ENCODE data around the gene ACACB. TPM values are rescaled to one million over a fixed set of nuclear protein-coding genes. Genes with fewer than 3 reads are reported as not detected.

ACACB gene
- total RNA-seq, 1 experiment from 2014 or later: 3.8 TPM

- no peaks in the 10 kb centered on the region for H3K27me3 ChIP-seq (ENCODE audit: control insufficient read depth, insufficient read depth, low read length)
- peaks cover 2% of the 10 kb centered on the region for H3K36me3 ChIP-seq (replicated peaks; ENCODE audit: control insufficient read depth, insufficient read depth, low read length)
- no peak for DNase-seq
- no peak overlapping the region for H3K4me3 ChIP-seq (ENCODE audit: insufficient read depth, low read depth, low read length)
These were observed 124.0 kb downstream of the ACACB start for GRCh38 chr12:109240365-109240764.

- Histone ChIP-seq H3K27me3 (ENCODE audit: control insufficient read depth, insufficient read depth, low read length) (no peaks in the 10 kb centered on the region), H3K36me3 (replicated peaks; ENCODE audit: control insufficient read depth, insufficient read depth, low read length) (peaks cover 2% of the 10 kb centered on the region), H3K4me3 (ENCODE audit: insufficient read depth, low read depth, low read length) (no peak overlapping the region)
- no peak for DNase-seq
These were observed 125.5 kb downstream of the ACACB start for GRCh38 chr12:109241936-109242335.

GRCh38 chr12:109244073-109244472 is 127.7 kb downstream of the ACACB start:
- no peak for DNase-seq
- H3K4me3 ChIP-seq (ENCODE audit: insufficient read depth, low read depth, low read length): no peak overlapping the region
- peaks cover 2% of the 10 kb centered on the region for H3K36me3 ChIP-seq (replicated peaks; ENCODE audit: control insufficient read depth, insufficient read depth, low read length)
- H3K27me3 ChIP-seq (ENCODE audit: control insufficient read depth, insufficient read depth, low read length): no peaks in the 10 kb centered on the region

GRCh38 chr12:109246221-109246620 is 129.8 kb downstream of the ACACB start:
- Histone ChIP-seq H3K4me3 (ENCODE audit: insufficient read depth, low read depth, low read length) (no peak overlapping the region), H3K36me3 (replicated peaks; ENCODE audit: control insufficient read depth, insufficient read depth, low read length) (peaks cover 2% of the 10 kb centered on the region), H3K27me3 (ENCODE audit: control insufficient read depth, insufficient read depth, low read length) (no peaks in the 10 kb centered on the region)
- DNase-seq: no peak

GRCh38 chr12:109247831-109248654 is 131.7 kb downstream of the ACACB start:
- Histone ChIP-seq H3K27me3 (ENCODE audit: control insufficient read depth, insufficient read depth, low read length) (no peaks in the 10 kb centered on the region), H3K36me3 (replicated peaks; ENCODE audit: control insufficient read depth, insufficient read depth, low read length) (no peaks in the 10 kb centered on the region), H3K4me3 (ENCODE audit: insufficient read depth, low read depth, low read length) (no peak overlapping the region)
- no peak for DNase-seq

GRCh38 chr12:109250523-109250922 is 134.1 kb downstream of the ACACB start:
- no peak for DNase-seq

GRCh38 chr12:109252799-109253198 is 136.4 kb downstream of the ACACB start:
- Histone ChIP-seq H3K4me3 (ENCODE audit: insufficient read depth, low read depth, low read length) (no peak overlapping the region), H3K36me3 (replicated peaks; ENCODE audit: control insufficient read depth, insufficient read depth, low read length) (no peaks in the 10 kb centered on the region), H3K27me3 (ENCODE audit: control insufficient read depth, insufficient read depth, low read length) (no peaks in the 10 kb centered on the region)
- no peak for DNase-seq

More at GRCh38 chr12:109250523-109250922, 134.1 kb downstream of the ACACB start:
- no peaks in the 10 kb centered on the region for H3K36me3 ChIP-seq (replicated peaks; ENCODE audit: control insufficient read depth, insufficient read depth, low read length)
- H3K27me3 ChIP-seq (ENCODE audit: control insufficient read depth, insufficient read depth, low read length): no peaks in the 10 kb centered on the region
- no peak overlapping the region for H3K4me3 ChIP-seq (ENCODE audit: insufficient read depth, low read depth, low read length)

GRCh38 chr12:109253913-109254544 is 137.6 kb downstream of the ACACB start:
- H3K4me3 ChIP-seq (ENCODE audit: insufficient read depth, low read depth, low read length): no peak overlapping the region

GRCh38 chr12:109255377-109255776 is 139.0 kb downstream of the ACACB start:
- Histone ChIP-seq H3K36me3 (replicated peaks; ENCODE audit: control insufficient read depth, insufficient read depth, low read length) (no peaks in the 10 kb centered on the region), H3K27me3 (ENCODE audit: control insufficient read depth, insufficient read depth, low read length) (no peaks in the 10 kb centered on the region), H3K4me3 (ENCODE audit: insufficient read depth, low read depth, low read length) (no peak overlapping the region)
- peak; percentile 69 for DNase-seq

More at GRCh38 chr12:109253913-109254544, 137.6 kb downstream of the ACACB start:
- no peak for DNase-seq
- Histone ChIP-seq H3K36me3 (replicated peaks; ENCODE audit: control insufficient read depth, insufficient read depth, low read length) (no peaks in the 10 kb centered on the region), H3K27me3 (ENCODE audit: control insufficient read depth, insufficient read depth, low read length) (no peaks in the 10 kb centered on the region)

GRCh38 chr12:109256011-109256410 is 139.6 kb downstream of the ACACB start:
- H3K4me3 ChIP-seq (ENCODE audit: insufficient read depth, low read depth, low read length): no peak overlapping the region
- no peak for DNase-seq
- H3K36me3 ChIP-seq (replicated peaks; ENCODE audit: control insufficient read depth, insufficient read depth, low read length): no peaks in the 10 kb centered on the region
- H3K27me3 ChIP-seq (ENCODE audit: control insufficient read depth, insufficient read depth, low read length): no peaks in the 10 kb centered on the region

- no peaks in the 10 kb centered on the region for H3K27me3 ChIP-seq (ENCODE audit: control insufficient read depth, insufficient read depth, low read length)
- no peak overlapping the region for H3K4me3 ChIP-seq (ENCODE audit: insufficient read depth, low read depth, low read length)
- no peaks in the 10 kb centered on the region for H3K36me3 ChIP-seq (replicated peaks; ENCODE audit: control insufficient read depth, insufficient read depth, low read length)
- no peak for DNase-seq
These were observed 141.8 kb downstream of the ACACB start for GRCh38 chr12:109258201-109258600.

- no peaks in the 10 kb centered on the region for H3K36me3 ChIP-seq (replicated peaks; ENCODE audit: control insufficient read depth, insufficient read depth, low read length)
- DNase-seq: no peak
- no peaks in the 10 kb centered on the region for H3K27me3 ChIP-seq (ENCODE audit: control insufficient read depth, insufficient read depth, low read length)
- H3K4me3 ChIP-seq (ENCODE audit: insufficient read depth, low read depth, low read length): no peak overlapping the region
These were observed 142.5 kb downstream of the ACACB start for GRCh38 chr12:109258607-109259544.

- no peaks in the 10 kb centered on the region for H3K36me3 ChIP-seq (replicated peaks; ENCODE audit: control insufficient read depth, insufficient read depth, low read length)
- no peak overlapping the region for H3K4me3 ChIP-seq (ENCODE audit: insufficient read depth, low read depth, low read length)
- no peak for DNase-seq
- no peaks in the 10 kb centered on the region for H3K27me3 ChIP-seq (ENCODE audit: control insufficient read depth, insufficient read depth, low read length)
These were observed 143.1 kb downstream of the ACACB start for GRCh38 chr12:109259545-109259895.

GRCh38 chr12:109261087-109261486 is 144.7 kb downstream of the ACACB start:
- Histone ChIP-seq H3K36me3 (replicated peaks; ENCODE audit: control insufficient read depth, insufficient read depth, low read length) (no peaks in the 10 kb centered on the region), H3K27me3 (ENCODE audit: control insufficient read depth, insufficient read depth, low read length) (no peaks in the 10 kb centered on the region), H3K4me3 (ENCODE audit: insufficient read depth, low read depth, low read length) (no peak overlapping the region)
- DNase-seq: peak; percentile 17

Measured in H7 (cell line).